ENCODE data around the gene SOX6. TPM values are rescaled to one million over a fixed set of nuclear protein-coding genes. Genes with fewer than 3 reads are reported as not detected.

SOX6 gene
- total and polyA plus RNA-seq, 2 of the 13 experiments (the other 11 are each of a cell fraction or from before 2014, with no cell fraction given), result 2.6 to 11.2 TPM

DNA sequence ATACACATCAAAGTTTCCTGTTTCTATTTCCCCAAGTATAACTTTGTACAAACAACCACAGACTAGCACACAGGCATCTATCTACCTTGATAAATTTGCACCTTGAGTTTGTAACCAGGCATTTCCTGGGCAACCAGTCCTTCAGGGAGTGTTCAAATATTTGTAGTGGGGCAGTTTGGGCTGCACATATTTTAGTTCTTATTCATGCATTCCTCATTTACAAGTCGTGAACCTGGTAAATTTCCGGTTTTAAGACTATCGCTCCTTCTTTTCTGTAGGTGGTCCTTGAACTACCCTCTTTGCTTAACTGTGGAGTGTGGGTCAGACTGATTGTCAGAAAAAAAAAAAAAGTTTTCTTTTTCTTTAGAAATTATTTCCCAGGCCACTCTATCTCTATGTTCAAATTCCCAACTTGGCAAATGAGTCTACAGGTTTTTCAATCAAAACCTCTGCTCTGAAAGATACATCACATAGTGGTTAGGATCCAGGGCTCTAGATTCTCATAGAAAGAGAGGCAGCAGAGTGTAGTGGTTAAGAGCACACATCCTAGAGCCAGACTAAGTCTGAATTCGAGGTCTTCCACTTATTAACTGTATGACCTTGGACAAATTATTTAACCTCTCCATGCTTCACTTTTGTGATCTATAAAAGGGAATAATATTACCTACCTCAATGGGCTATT lies 201.5 kb downstream of the SOX6 start (continued):
- TF ChIP-seq, protein P1, sequence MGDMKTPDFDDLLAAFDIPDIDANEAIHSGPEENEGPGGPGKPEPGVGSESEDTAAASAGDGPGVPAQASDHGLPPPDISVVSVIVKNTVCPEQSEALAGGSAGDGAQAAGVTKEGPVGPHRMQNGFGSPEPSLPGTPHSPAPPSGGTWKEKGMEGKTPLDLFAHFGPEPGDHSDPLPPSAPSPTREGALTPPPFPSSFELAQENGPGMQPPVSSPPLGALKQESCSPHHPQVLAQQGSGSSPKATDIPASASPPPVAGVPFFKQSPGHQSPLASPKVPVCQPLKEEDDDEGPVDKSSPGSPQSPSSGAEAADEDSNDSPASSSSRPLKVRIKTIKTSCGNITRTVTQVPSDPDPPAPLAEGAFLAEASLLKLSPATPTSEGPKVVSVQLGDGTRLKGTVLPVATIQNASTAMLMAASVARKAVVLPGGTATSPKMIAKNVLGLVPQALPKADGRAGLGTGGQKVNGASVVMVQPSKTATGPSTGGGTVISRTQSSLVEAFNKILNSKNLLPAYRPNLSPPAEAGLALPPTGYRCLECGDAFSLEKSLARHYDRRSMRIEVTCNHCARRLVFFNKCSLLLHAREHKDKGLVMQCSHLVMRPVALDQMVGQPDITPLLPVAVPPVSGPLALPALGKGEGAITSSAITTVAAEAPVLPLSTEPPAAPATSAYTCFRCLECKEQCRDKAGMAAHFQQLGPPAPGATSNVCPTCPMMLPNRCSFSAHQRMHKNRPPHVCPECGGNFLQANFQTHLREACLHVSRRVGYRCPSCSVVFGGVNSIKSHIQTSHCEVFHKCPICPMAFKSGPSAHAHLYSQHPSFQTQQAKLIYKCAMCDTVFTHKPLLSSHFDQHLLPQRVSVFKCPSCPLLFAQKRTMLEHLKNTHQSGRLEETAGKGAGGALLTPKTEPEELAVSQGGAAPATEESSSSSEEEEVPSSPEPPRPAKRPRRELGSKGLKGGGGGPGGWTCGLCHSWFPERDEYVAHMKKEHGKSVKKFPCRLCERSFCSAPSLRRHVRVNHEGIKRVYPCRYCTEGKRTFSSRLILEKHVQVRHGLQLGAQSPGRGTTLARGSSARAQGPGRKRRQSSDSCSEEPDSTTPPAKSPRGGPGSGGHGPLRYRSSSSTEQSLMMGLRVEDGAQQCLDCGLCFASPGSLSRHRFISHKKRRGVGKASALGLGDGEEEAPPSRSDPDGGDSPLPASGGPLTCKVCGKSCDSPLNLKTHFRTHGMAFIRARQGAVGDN (CRISPR knock-in tag; IDR thresholded peaks at IDR 0.05), result no peak
- TF ChIP-seq PHF8 (CRISPR knock-in tag; IDR thresholded peaks at IDR 0.05) (no peak), PHF21A (CRISPR knock-in tag; IDR thresholded peaks at IDR 0.05) (peak; percentile 79), FOXK1 (CRISPR knock-in tag; IDR thresholded peaks at IDR 0.05; ENCODE audit: borderline replicate concordance, low read depth) (peak; percentile 49; the same call in 1 of the 2 replicates), EEA1 (CRISPR knock-in tag; IDR thresholded peaks at IDR 0.05; ENCODE audit: borderline replicate concordance) (no peak), ZNF549 (CRISPR knock-in tag; IDR thresholded peaks at IDR 0.05) (no peak), NR2F1 (CRISPR knock-in tag; IDR thresholded peaks at IDR 0.05) (no peak; a peak in 1 of 4 replicates), ZNF792 (CRISPR knock-in tag; IDR thresholded peaks at IDR 0.05) (0 out of 2 replicates have a peak, but pooled peaks have one; percentile 57), MIER3 (CRISPR knock-in tag; IDR thresholded peaks at IDR 0.05; ENCODE audit: borderline replicate concordance) (no peak), KDM6A (CRISPR knock-in tag; IDR thresholded peaks at IDR 0.05; ENCODE audit: low read depth) (peak; percentile 65), ZNF205 (CRISPR knock-in tag; IDR thresholded peaks at IDR 0.05) (no peak), WIZ (CRISPR knock-in tag; IDR thresholded peaks at IDR 0.05) (0 out of 2 replicates have a peak, but pooled peaks have one; percentile 14), NCOR1 (IDR thresholded peaks at IDR 0.05; ENCODE audit: borderline replicate concordance, low read length) (peak; percentile 38; the same call in 1 of the 2 replicates), FOXP1 (IDR thresholded peaks at IDR 0.05) (no peak), FOXP1 (CRISPR knock-in tag; IDR thresholded peaks at IDR 0.05) (peak; percentile 73; the same call in 1 of the 2 replicates), JUNB (CRISPR knock-in tag; IDR thresholded peaks at IDR 0.05; ENCODE audit: borderline replicate concordance) (peak; percentile 90), MTA1 (CRISPR knock-in tag; IDR thresholded peaks at IDR 0.05; ENCODE audit: borderline replicate concordance) (no peak)
- TF ChIP-seq, protein P2, sequence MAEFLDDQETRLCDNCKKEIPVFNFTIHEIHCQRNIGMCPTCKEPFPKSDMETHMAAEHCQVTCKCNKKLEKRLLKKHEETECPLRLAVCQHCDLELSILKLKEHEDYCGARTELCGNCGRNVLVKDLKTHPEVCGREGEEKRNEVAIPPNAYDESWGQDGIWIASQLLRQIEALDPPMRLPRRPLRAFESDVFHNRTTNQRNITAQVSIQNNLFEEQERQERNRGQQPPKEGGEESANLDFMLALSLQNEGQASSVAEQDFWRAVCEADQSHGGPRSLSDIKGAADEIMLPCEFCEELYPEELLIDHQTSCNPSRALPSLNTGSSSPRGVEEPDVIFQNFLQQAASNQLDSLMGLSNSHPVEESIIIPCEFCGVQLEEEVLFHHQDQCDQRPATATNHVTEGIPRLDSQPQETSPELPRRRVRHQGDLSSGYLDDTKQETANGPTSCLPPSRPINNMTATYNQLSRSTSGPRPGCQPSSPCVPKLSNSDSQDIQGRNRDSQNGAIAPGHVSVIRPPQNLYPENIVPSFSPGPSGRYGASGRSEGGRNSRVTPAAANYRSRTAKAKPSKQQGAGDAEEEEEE (CRISPR knock-in tag; IDR thresholded peaks at IDR 0.05; ENCODE audit: borderline replicate concordance), result no peak
- TF ChIP-seq, protein P3, sequence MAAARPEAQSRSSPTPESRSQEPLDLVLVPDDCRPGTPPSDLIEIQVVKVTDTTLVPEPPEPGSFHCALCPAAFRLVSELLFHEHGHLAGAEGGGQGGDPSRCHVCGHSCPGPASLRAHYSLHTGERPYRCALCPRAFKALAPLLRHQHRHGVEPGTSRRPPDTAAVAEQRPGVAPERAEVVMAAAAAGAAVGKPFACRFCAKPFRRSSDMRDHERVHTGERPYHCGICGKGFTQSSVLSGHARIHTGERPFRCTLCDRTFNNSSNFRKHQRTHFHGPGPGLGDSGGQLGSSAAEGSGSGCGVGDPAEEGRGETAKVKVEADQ (CRISPR knock-in tag; IDR thresholded peaks at IDR 0.05; ENCODE audit: borderline replicate concordance), result no peak
- TF ChIP-seq, protein P4, sequence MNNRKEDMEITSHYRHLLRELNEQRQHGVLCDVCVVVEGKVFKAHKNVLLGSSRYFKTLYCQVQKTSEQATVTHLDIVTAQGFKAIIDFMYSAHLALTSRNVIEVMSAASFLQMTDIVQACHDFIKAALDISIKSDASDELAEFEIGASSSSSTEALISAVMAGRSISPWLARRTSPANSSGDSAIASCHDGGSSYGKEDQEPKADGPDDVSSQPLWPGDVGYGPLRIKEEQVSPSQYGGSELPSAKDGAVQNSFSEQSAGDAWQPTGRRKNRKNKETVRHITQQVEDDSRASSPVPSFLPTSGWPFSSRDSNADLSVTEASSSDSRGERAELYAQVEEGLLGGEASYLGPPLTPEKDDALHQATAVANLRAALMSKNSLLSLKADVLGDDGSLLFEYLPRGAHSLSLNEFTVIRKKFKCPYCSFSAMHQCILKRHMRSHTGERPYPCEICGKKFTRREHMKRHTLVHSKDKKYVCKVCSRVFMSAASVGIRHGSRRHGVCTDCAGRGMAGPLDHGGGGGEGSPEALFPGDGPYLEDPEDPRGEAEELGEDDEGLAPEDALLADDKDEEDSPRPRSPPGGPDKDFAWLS (CRISPR knock-in tag; IDR thresholded peaks at IDR 0.05; ENCODE audit: borderline replicate concordance), result no peak
- TF ChIP-seq, protein P5, sequence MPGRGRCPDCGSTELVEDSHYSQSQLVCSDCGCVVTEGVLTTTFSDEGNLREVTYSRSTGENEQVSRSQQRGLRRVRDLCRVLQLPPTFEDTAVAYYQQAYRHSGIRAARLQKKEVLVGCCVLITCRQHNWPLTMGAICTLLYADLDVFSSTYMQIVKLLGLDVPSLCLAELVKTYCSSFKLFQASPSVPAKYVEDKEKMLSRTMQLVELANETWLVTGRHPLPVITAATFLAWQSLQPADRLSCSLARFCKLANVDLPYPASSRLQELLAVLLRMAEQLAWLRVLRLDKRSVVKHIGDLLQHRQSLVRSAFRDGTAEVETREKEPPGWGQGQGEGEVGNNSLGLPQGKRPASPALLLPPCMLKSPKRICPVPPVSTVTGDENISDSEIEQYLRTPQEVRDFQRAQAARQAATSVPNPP (CRISPR knock-in tag; IDR thresholded peaks at IDR 0.05), result no peak
